ENCODE measurements around the gene NOL4L. TPM values are rescaled to one million over a fixed set of nuclear protein-coding genes. Genes with fewer than 3 reads are reported as not detected.

NOL4L gene
- total RNA-seq, 2 donors from 2014 or later = 18.0 to 59.7 TPM

GRCh38 chr20:32515631-32516101 lies 69.5 kb downstream of the NOL4L start:
- Histone ChIP-seq H3K27ac (no peak overlapping the region), H3K9me3 (no peaks in the 10 kb centered on the region), H3K4me1 (replicated peaks) (peaks cover 5% of the 10 kb centered on the region), H3K4me3 (no peak overlapping the region), H3K36me3 (no peaks in the 10 kb centered on the region), H3K27me3 (replicated peaks; ENCODE audit: insufficient read depth) (no peaks in the 10 kb centered on the region)
- no peak for TF ChIP-seq CTCF (IDR thresholded peaks at IDR 0.05)
- no peak for TF ChIP-seq POLR2AphosphoS5 (IDR thresholded peaks at IDR 0.05)
- 83% methylated on average over 10 of the region's 10 CpGs for WGBS
- no peak for DNase-seq (ENCODE audit: low spot score)
- intact Hi-C loops (cut with DNase I) = no loop called here

GRCh38 chr20:32514760-32515159 lies 70.4 kb downstream of the NOL4L start:
- no peaks in the 10 kb centered on the region for H3K36me3 ChIP-seq
- H3K4me3 ChIP-seq = no peak overlapping the region
- peaks cover 5% of the 10 kb centered on the region for H3K4me1 ChIP-seq (replicated peaks)
- no peaks in the 10 kb centered on the region for H3K9me3 ChIP-seq
- no peak overlapping the region for H3K27ac ChIP-seq
- no peak for DNase-seq (ENCODE audit: low spot score)
- intact Hi-C loops (cut with DNase I) = no loop called here
- no peaks in the 10 kb centered on the region for H3K27me3 ChIP-seq (replicated peaks; ENCODE audit: insufficient read depth)
- WGBS = 93% methylated on average over 12 of the region's 12 CpGs
- TF ChIP-seq POLR2A (IDR thresholded peaks at IDR 0.05) (no peak), POLR2AphosphoS5 (IDR thresholded peaks at IDR 0.05) (no peak), CTCF (IDR thresholded peaks at IDR 0.05) (no peak)

- WGBS = 83% methylated on average over 18 of the region's 18 CpGs
- Histone ChIP-seq H3K27ac (no peak overlapping the region), H3K9me3 (no peaks in the 10 kb centered on the region), H3K27me3 (replicated peaks; ENCODE audit: insufficient read depth) (no peaks in the 10 kb centered on the region), H3K4me3 (no peak overlapping the region), H3K36me3 (no peaks in the 10 kb centered on the region), H3K4me1 (replicated peaks) (peaks cover 5% of the 10 kb centered on the region)
- DNase-seq (ENCODE audit: low spot score) = no peak
- intact Hi-C loops (cut with DNase I) = no loop called here
- TF ChIP-seq CTCF (IDR thresholded peaks at IDR 0.05) = no peak
- no peak for TF ChIP-seq POLR2AphosphoS5 (IDR thresholded peaks at IDR 0.05)
- TF ChIP-seq POLR2A (IDR thresholded peaks at IDR 0.05) = no peak
These were observed 71.9 kb downstream of the NOL4L start for GRCh38 chr20:32513031-32513866.

- Histone ChIP-seq H3K27me3 (replicated peaks; ENCODE audit: insufficient read depth) (no peaks in the 10 kb centered on the region), H3K9me3 (no peaks in the 10 kb centered on the region), H3K36me3 (no peaks in the 10 kb centered on the region), H3K4me1 (replicated peaks) (no peaks in the 10 kb centered on the region), H3K4me3 (no peak overlapping the region), H3K27ac (no peak overlapping the region)
- DNase-seq (ENCODE audit: low spot score) = no peak
- no peak for TF ChIP-seq CTCF (IDR thresholded peaks at IDR 0.05)
- TF ChIP-seq POLR2A (IDR thresholded peaks at IDR 0.05) = no peak
- TF ChIP-seq POLR2AphosphoS5 (IDR thresholded peaks at IDR 0.05) = no peak
- 79% methylated on average over 3 of the region's 3 CpGs for WGBS
- intact Hi-C loops (cut with DNase I) = no loop called here
These were observed 73.1 kb downstream of the NOL4L start for GRCh38 chr20:32512047-32512385.
